ENCODE measurements around the gene AP4B1.

The AP4B1 gene

GRCh38 chr1:113901191-113901590 is 3.4 kb downstream of the AP4B1 start:
- H3K27ac ChIP-seq (ENCODE audit: insufficient read depth in 1 of 2, low read depth in 1 of 2, low read length in 2 of 2, poor library complexity in 1 of 2, severe bottlenecking in 2 of 2), result no peak overlapping the region
- peaks cover 13 to 20% (median 15%) of the 10 kb centered on the region in 4 experiments for H3K4me1 ChIP-seq (ENCODE audit: control extremely low read depth in 1 of 4, control insufficient read depth in 4 of 4, insufficient read depth in 4 of 4, low read length in 3 of 4)
- peaks cover 16 to 45% (median 34%) of the 10 kb centered on the region in 4 experiments for H3K36me3 ChIP-seq (ENCODE audit: control insufficient read depth in 4 of 4, insufficient read depth in 4 of 4, low read length in 3 of 4)
- WGBS (ENCODE audit: insufficient coverage), result no CpG with 5 or more reads among the region's 3 CpGs
- ChIA-PET CTCF (interaction anchor here (0.8 to 2.1 kb wide), 5 partner anchors 12 to 66 kb away, joined by 3 to 5 read pairs (median 4); no protein-coding TSS in a partner anchor), POLR2A (no interaction called here)
- no peaks in the 10 kb centered on the region for H3K9me3 ChIP-seq (ENCODE audit: control extremely low read depth in 1 of 5, control insufficient read depth in 4 of 5, insufficient read depth in 2 of 5, low read depth in 1 of 5, low read length in 4 of 5)
- no peaks in the 10 kb centered on the region for H3K27me3 ChIP-seq (replicated peaks in 2 of 5; ENCODE audit: control insufficient read depth in 4 of 5, insufficient read depth in 5 of 5, low read length in 4 of 5)
- H3K4me3 ChIP-seq (ENCODE audit: control insufficient read depth in 1 of 7, extremely low read depth in 1 of 7, insufficient read depth in 4 of 7, low read depth in 2 of 7, low read length in 6 of 7), result no peak overlapping the region
- no peak for DNase-seq

- DNase-seq, result no peak
- no peaks in the 10 kb centered on the region for H3K9me3 ChIP-seq (ENCODE audit: control extremely low read depth in 1 of 5, control insufficient read depth in 4 of 5, insufficient read depth in 2 of 5, low read depth in 1 of 5, low read length in 4 of 5)
- no peak overlapping the region for H3K4me3 ChIP-seq (ENCODE audit: control insufficient read depth in 1 of 7, extremely low read depth in 1 of 7, insufficient read depth in 4 of 7, low read depth in 2 of 7, low read length in 6 of 7)
- no peak overlapping the region for H3K27ac ChIP-seq (ENCODE audit: insufficient read depth in 1 of 2, low read depth in 1 of 2, low read length in 2 of 2, poor library complexity in 1 of 2, severe bottlenecking in 2 of 2)
- CTCF ChIA-PET, result interaction anchor here (1.1 to 1.6 kb wide), 2 partner anchors 9 to 31 kb away, joined by 3 to 4 read pairs; no protein-coding TSS in a partner anchor
- peaks cover 7 to 12% (median 9%) of the 10 kb centered on the region in 4 experiments for H3K4me1 ChIP-seq (ENCODE audit: control extremely low read depth in 1 of 4, control insufficient read depth in 4 of 4, insufficient read depth in 4 of 4, low read length in 3 of 4)
- no peaks in the 10 kb centered on the region for H3K27me3 ChIP-seq (replicated peaks in 2 of 5; ENCODE audit: control insufficient read depth in 4 of 5, insufficient read depth in 5 of 5, low read length in 4 of 5)
- peaks cover 22 to 65% (median 47%) of the 10 kb centered on the region in 4 experiments for H3K36me3 ChIP-seq (ENCODE audit: control insufficient read depth in 4 of 4, insufficient read depth in 4 of 4, low read length in 3 of 4)
- POLR2A ChIA-PET, result interaction anchor here (0.6 kb wide), 1 partner anchor 63 kb away, joined by 3 read pairs; no protein-coding TSS in a partner anchor
Observed at GRCh38 chr1:113899111-113899510, 5.5 kb downstream of the AP4B1 start.

- no peak for DNase-seq
- Histone ChIP-seq H3K4me1 (ENCODE audit: control extremely low read depth in 1 of 4, control insufficient read depth in 4 of 4, insufficient read depth in 4 of 4, low read length in 3 of 4) (peaks cover 0 to 4% (median 1%) of the 10 kb centered on the region in 4 experiments), H3K27ac (ENCODE audit: insufficient read depth in 1 of 2, low read depth in 1 of 2, low read length in 2 of 2, poor library complexity in 1 of 2, severe bottlenecking in 2 of 2) (no peak overlapping the region), H3K9me3 (ENCODE audit: control extremely low read depth in 1 of 5, control insufficient read depth in 4 of 5, insufficient read depth in 2 of 5, low read depth in 1 of 5, low read length in 4 of 5) (no peaks in the 10 kb centered on the region), H3K4me3 (ENCODE audit: control insufficient read depth in 1 of 7, extremely low read depth in 1 of 7, insufficient read depth in 4 of 7, low read depth in 2 of 7, low read length in 6 of 7) (no peak overlapping the region), H3K27me3 (replicated peaks in 2 of 5; ENCODE audit: control insufficient read depth in 4 of 5, insufficient read depth in 5 of 5, low read length in 4 of 5) (no peaks in the 10 kb centered on the region), H3K36me3 (ENCODE audit: control insufficient read depth in 4 of 4, insufficient read depth in 4 of 4, low read length in 3 of 4) (peaks cover 22 to 67% (median 48%) of the 10 kb centered on the region in 4 experiments)
- POLR2A ChIA-PET, result no interaction called here
- WGBS (ENCODE audit: insufficient coverage), result no CpG with 5 or more reads among the region's 1 CpG
- CTCF ChIA-PET, result interaction anchor here (1.1 kb wide), 1 partner anchor 32 kb away, joined by 4 read pairs; no protein-coding TSS in a partner anchor
Observed at GRCh38 chr1:113898241-113898814, 6.3 kb downstream of the AP4B1 start.

GRCh38 chr1:113895961-113896360 is 8.6 kb downstream of the AP4B1 start:
- no peak for DNase-seq
- Histone ChIP-seq H3K4me3 (ENCODE audit: control insufficient read depth in 1 of 7, extremely low read depth in 1 of 7, insufficient read depth in 4 of 7, low read depth in 2 of 7, low read length in 6 of 7) (no peak overlapping the region), H3K36me3 (ENCODE audit: control insufficient read depth in 4 of 4, insufficient read depth in 4 of 4, low read length in 3 of 4) (peaks cover 20 to 59% (median 42%) of the 10 kb centered on the region in 4 experiments), H3K27ac (ENCODE audit: insufficient read depth in 1 of 2, low read depth in 1 of 2, low read length in 2 of 2, poor library complexity in 1 of 2, severe bottlenecking in 2 of 2) (no peak overlapping the region), H3K4me1 (ENCODE audit: control extremely low read depth in 1 of 4, control insufficient read depth in 4 of 4, insufficient read depth in 4 of 4, low read length in 3 of 4) (no peaks in the 10 kb centered on the region), H3K27me3 (replicated peaks in 2 of 5; ENCODE audit: control insufficient read depth in 4 of 5, insufficient read depth in 5 of 5, low read length in 4 of 5) (no peaks in the 10 kb centered on the region), H3K9me3 (ENCODE audit: control extremely low read depth in 1 of 5, control insufficient read depth in 4 of 5, insufficient read depth in 2 of 5, low read depth in 1 of 5, low read length in 4 of 5) (no peaks in the 10 kb centered on the region)
- WGBS (ENCODE audit: insufficient coverage), result 100% methylated on average over 2 of the region's 8 CpGs
- POLR2A ChIA-PET, result no interaction called here
- CTCF ChIA-PET, result interaction anchor here (0.6 to 1.5 kb wide), 4 partner anchors 8 to 1398 kb away, joined by 3 to 7 read pairs (median 3); partner anchors contain the start of gene BCL2L15

- WGBS (ENCODE audit: insufficient coverage), result 96% methylated on average over 6 of the region's 6 CpGs
- Histone ChIP-seq H3K27me3 (replicated peaks in 2 of 5; ENCODE audit: control insufficient read depth in 4 of 5, insufficient read depth in 5 of 5, low read length in 4 of 5) (no peaks in the 10 kb centered on the region), H3K36me3 (ENCODE audit: control insufficient read depth in 4 of 4, insufficient read depth in 4 of 4, low read length in 3 of 4) (peaks cover 20 to 54% (median 38%) of the 10 kb centered on the region in 4 experiments), H3K4me1 (ENCODE audit: control extremely low read depth in 1 of 4, control insufficient read depth in 4 of 4, insufficient read depth in 4 of 4, low read length in 3 of 4) (no peaks in the 10 kb centered on the region), H3K27ac (ENCODE audit: insufficient read depth in 1 of 2, low read depth in 1 of 2, low read length in 2 of 2, poor library complexity in 1 of 2, severe bottlenecking in 2 of 2) (no peak overlapping the region), H3K4me3 (ENCODE audit: control insufficient read depth in 1 of 7, extremely low read depth in 1 of 7, insufficient read depth in 4 of 7, low read depth in 2 of 7, low read length in 6 of 7) (no peak overlapping the region), H3K9me3 (ENCODE audit: control extremely low read depth in 1 of 5, control insufficient read depth in 4 of 5, insufficient read depth in 2 of 5, low read depth in 1 of 5, low read length in 4 of 5) (no peaks in the 10 kb centered on the region)
- DNase-seq, result no peak
- ChIA-PET CTCF (no interaction called here), POLR2A (no interaction called here)
Observed at GRCh38 chr1:113895098-113895497, 9.5 kb downstream of the AP4B1 start.

- Histone ChIP-seq H3K4me1 (ENCODE audit: control extremely low read depth in 1 of 4, control insufficient read depth in 4 of 4, insufficient read depth in 4 of 4, low read length in 3 of 4) (no peaks in the 10 kb centered on the region), H3K9me3 (ENCODE audit: control extremely low read depth in 1 of 5, control insufficient read depth in 4 of 5, insufficient read depth in 2 of 5, low read depth in 1 of 5, low read length in 4 of 5) (no peaks in the 10 kb centered on the region), H3K4me3 (ENCODE audit: control insufficient read depth in 1 of 7, extremely low read depth in 1 of 7, insufficient read depth in 4 of 7, low read depth in 2 of 7, low read length in 6 of 7) (no peak overlapping the region), H3K36me3 (ENCODE audit: control insufficient read depth in 4 of 4, insufficient read depth in 4 of 4, low read length in 3 of 4) (peaks cover 10 to 36% (median 25%) of the 10 kb centered on the region in 4 experiments), H3K27ac (ENCODE audit: insufficient read depth in 1 of 2, low read depth in 1 of 2, low read length in 2 of 2, poor library complexity in 1 of 2, severe bottlenecking in 2 of 2) (no peak overlapping the region), H3K27me3 (replicated peaks in 2 of 5; ENCODE audit: control insufficient read depth in 4 of 5, insufficient read depth in 5 of 5, low read length in 4 of 5) (no peaks in the 10 kb centered on the region)
- POLR2A ChIA-PET, result no interaction called here
- no peak for DNase-seq
- 100% methylated on average over 3 of the region's 3 CpGs for WGBS (ENCODE audit: insufficient coverage)
- CTCF ChIA-PET, result interaction anchor here (0.6 to 1.7 kb wide), 6 partner anchors 11 to 58 kb away, joined by 3 to 5 read pairs (median 3); partner anchors contain the start of gene AP4B1
Observed at GRCh38 chr1:113893267-113893666, 11.3 kb downstream of the AP4B1 start.

GRCh38 chr1:113891631-113892220 is 12.9 kb downstream of the AP4B1 start:
- Histone ChIP-seq H3K4me3 (ENCODE audit: control insufficient read depth in 1 of 7, extremely low read depth in 1 of 7, insufficient read depth in 4 of 7, low read depth in 2 of 7, low read length in 6 of 7) (no peak overlapping the region), H3K36me3 (ENCODE audit: control insufficient read depth in 4 of 4, insufficient read depth in 4 of 4, low read length in 3 of 4) (peaks cover 9 to 27% (median 17%) of the 10 kb centered on the region in 4 experiments), H3K9me3 (ENCODE audit: control extremely low read depth in 1 of 5, control insufficient read depth in 4 of 5, insufficient read depth in 2 of 5, low read depth in 1 of 5, low read length in 4 of 5) (no peaks in the 10 kb centered on the region), H3K27ac (ENCODE audit: insufficient read depth in 1 of 2, low read depth in 1 of 2, low read length in 2 of 2, poor library complexity in 1 of 2, severe bottlenecking in 2 of 2) (no peak overlapping the region), H3K4me1 (ENCODE audit: control extremely low read depth in 1 of 4, control insufficient read depth in 4 of 4, insufficient read depth in 4 of 4, low read length in 3 of 4) (peaks cover 0 to 2% (median 0%) of the 10 kb centered on the region in 4 experiments), H3K27me3 (replicated peaks in 2 of 5; ENCODE audit: control insufficient read depth in 4 of 5, insufficient read depth in 5 of 5, low read length in 4 of 5) (no peaks in the 10 kb centered on the region)
- DNase-seq, result no peak
- CTCF ChIA-PET, result interaction anchor here (0.7 to 1.2 kb wide), 2 partner anchors 16 to 32 kb away, joined by 3 read pairs; no protein-coding TSS in a partner anchor
- 100% methylated on average over 8 of the region's 11 CpGs for whole genome bisulfite sequencing (ENCODE audit: insufficient coverage)
- POLR2A ChIA-PET, result no interaction called here

Data from common myeloid progenitor, CD34-positive (primary cell).